GM19455 (cell line): ENCODE data around the gene SURF2.
A peak's percentile ranks its signal among the peaks of the same experiment; 100 is the strongest.
"Not testable (repeated sequence)": the region's sequence is repeated elsewhere in the genome, so short reads cannot be mapped to it uniquely, and the experiment has no call there.

Source experiments
- ATAC-seq: cut with Tn5 transposase; IDR thresholded peaks from one replicate; pipeline ENCODE4 v1.9.1; 2021; ENCODE audit not compliant: unreplicated experiment

Gene SURF2

GRCh38 chr9:133375724-133376654, 19.6 kb downstream of the SURF2 start, which contains the start of the genes STKLD1 and SURF4:
STKLD1 (plus strand) TSS chr9:133376366; CDS start chr9:133376474, 108 bp downstream.
SURF4 (minus strand) TSS chr9:133376060; CDS start chr9:133375969, 91 bp downstream.
- ATAC-seq, result peak; percentile 89

- ATAC-seq, result not testable (repeated sequence)
These were observed 20.9 kb downstream of the SURF2 start for GRCh38 chr9:133377280-133377679.

- ATAC-seq, result no peak
These were observed 21.4 kb downstream of the SURF2 start for GRCh38 chr9:133377721-133378216.

- no peak for ATAC-seq
These were observed 22.1 kb downstream of the SURF2 start for GRCh38 chr9:133378408-133378962.

GRCh38 chr9:133379153-133380086, 23.1 kb downstream of the SURF2 start:
- ATAC-seq, result no peak

GRCh38 chr9:133380734-133381133, 24.4 kb downstream of the SURF2 start:
- no peak for ATAC-seq

- no peak for ATAC-seq
These were observed 26.3 kb downstream of the SURF2 start for GRCh38 chr9:133382507-133383141.

GRCh38 chr9:133383438-133383837, 27.1 kb downstream of the SURF2 start:
- ATAC-seq, result no peak

GRCh38 chr9:133384736-133385321, 28.5 kb downstream of the SURF2 start:
- no peak for ATAC-seq

GRCh38 chr9:133385452-133385851, 29.1 kb downstream of the SURF2 start:
- ATAC-seq, result no peak

- ATAC-seq, result no peak
These were observed 30.0 kb downstream of the SURF2 start for GRCh38 chr9:133386338-133386737.

GRCh38 chr9:133387680-133388079, 31.3 kb downstream of the SURF2 start:
- ATAC-seq, result no peak

GRCh38 chr9:133389025-133389557, 32.7 kb downstream of the SURF2 start:
- ATAC-seq, result no peak

GRCh38 chr9:133389562-133389961, 33.2 kb downstream of the SURF2 start:
- ATAC-seq, result no peak

GRCh38 chr9:133390713-133391112, 34.4 kb downstream of the SURF2 start:
- ATAC-seq, result no peak

GRCh38 chr9:133391449-133391848, 35.1 kb downstream of the SURF2 start:
- ATAC-seq, result not testable (repeated sequence)

- ATAC-seq, result not testable (repeated sequence)
These were observed 36.0 kb downstream of the SURF2 start for GRCh38 chr9:133392308-133392707.

GRCh38 chr9:133393399-133393798, 37.0 kb downstream of the SURF2 start:
- no peak for ATAC-seq

- no peak for ATAC-seq
These were observed 38.4 kb downstream of the SURF2 start for GRCh38 chr9:133394687-133395271.
